A549 (cell line): Measurements from ENCODE around the gene LNPK. TPM values are rescaled to one million over a fixed set of nuclear protein-coding genes. Genes with fewer than 3 reads are reported as not detected.
"Not testable (repeated sequence)": the region's sequence is repeated elsewhere in the genome, so short reads cannot be mapped to it uniquely, and the experiment has no call there.

ENCODE experiments used
- ATAC-seq, 2 experiments: fragments of 200-7000 bp in 1 of 2; fragments of >200 bp in 1 of 2; cut with Nextera tagmentation in 1 of 2; cut with Tn5 transposase in 1 of 2; 3 replicates each; pipeline versions ENCODE4 v1.8.0 to v1.9.1; 2018 to 2020; ENCODE audit warnings: mild to moderate bottlenecking in 1 of 2, moderate library complexity in 1 of 2
- CTCF ChIA-PET: fragments of 300-600 bp; sonication (Branson Sonifier 250); formaldehyde crosslinking; extraction: SDS; loops from one replicate; lab custom pipeline; 2021; ENCODE audit warnings: antibody characterized with exemption, inconsistent platforms; lab: Yijun Ruan, JAX
- POLR2A ChIA-PET: fragments of 350-600 bp; formaldehyde crosslinking; extraction: SDS; loops from one replicate; lab custom pipeline; 2021; ENCODE audit warnings: antibody characterized with exemption, inconsistent platforms; lab: Yijun Ruan, JAX
- DNase-seq, 2 experiments: peaks; one replicate each; pipeline versions ENCODE4 v3.0.0 to v3.0.0-alpha.2; 2011 to 2016; ENCODE audit warnings: low read depth in 1 of 2, low spot score in 1 of 2
- FAIRE-seq: peaks from 2 replicates; lab custom pipeline; 2011; peaks lifted over from hg19 to GRCh38; lab: Jason Lieb, UNC
- H3K27ac ChIP-seq, 2 experiments: fragments of >200 bp; sonication (Bioruptor Twin); formaldehyde crosslinking; 3 replicates each; pipeline ENCODE4 v1.5.1; 2016 to 2017
- H3K4me1 ChIP-seq: fragments of >200 bp; sonication (Bioruptor Twin); formaldehyde crosslinking; 3 replicates; pipeline ENCODE4 v1.6.1; 2016
- H3K4me2 ChIP-seq: fragments of >200 bp; sonication (Bioruptor Twin); formaldehyde crosslinking; 3 replicates; pipeline ENCODE4 v1.6.1; 2016
- H3K4me3 ChIP-seq: fragments of >200 bp; sonication (Bioruptor Twin); formaldehyde crosslinking; 3 replicates; pipeline ENCODE4 v1.5.1; 2016
- H3K9me3 ChIP-seq: fragments of >200 bp; sonication (Bioruptor Twin); formaldehyde crosslinking; 3 replicates; pipeline ENCODE4 v1.6.1; 2016
- BHLHE40 ChIP-seq: IDR thresholded peaks from 2 replicates; pipeline ENCODE4 v1.6.1; 2012; ENCODE audit warnings: low read depth, low read length, inconsistent platforms
- CBX2 ChIP-seq: fragments of 200-600 bp; sonication (generic); IDR thresholded peaks from 2 replicates; pipeline ENCODE4 v1.6.1; 2016; ENCODE audit warnings: low read depth, mild to moderate bottlenecking, borderline replicate concordance
- EHF ChIP-seq: fragments of 250-450 bp; sonication (Bioruptor Pico); IDR thresholded peaks from 2 replicates; pipeline ENCODE4 v1.5.0; 2020; ENCODE audit warnings: mild to moderate bottlenecking
- EP300 ChIP-seq, 2 experiments: fragments of >200 bp; sonication (Bioruptor Twin); formaldehyde crosslinking; IDR thresholded peaks; 2 replicates in 1 of 2; 3 replicates in 1 of 2; pipeline ENCODE4 v1.6.1; 2016 to 2017
- FOSB ChIP-seq: fragments of 250-450 bp; sonication (Bioruptor Pico); IDR thresholded peaks from 2 replicates; pipeline ENCODE4 v1.5.0; 2020; ENCODE audit warnings: mild to moderate bottlenecking, moderate library complexity
- FOSL2 ChIP-seq, 2 experiments: fragments of 450-650 bp in 1 of 2; fragments of >200 bp in 1 of 2; sonication (Bioruptor Twin) in 1 of 2; formaldehyde crosslinking; IDR thresholded peaks; 2 replicates each; pipeline versions ENCODE4 v1.5.0 to v1.6.1; 2016 to 2020; ENCODE audit warnings: mild to moderate bottlenecking in 1 of 2, moderate library complexity in 1 of 2
- GATA3 ChIP-seq: IDR thresholded peaks from 2 replicates; pipeline ENCODE4 v1.6.1; 2012; ENCODE audit warnings: borderline replicate concordance
- HEYL ChIP-seq: fragments of 250-450 bp; sonication (Bioruptor Pico); IDR thresholded peaks from 2 replicates; pipeline ENCODE4 v1.8.0; 2021; ENCODE audit warnings: mild to moderate bottlenecking, moderate library complexity
- HOXA7 ChIP-seq: fragments of 250-450 bp; sonication (Bioruptor Pico); IDR thresholded peaks from 2 replicates; pipeline ENCODE4 v1.5.0; 2020; ENCODE audit warnings: mild to moderate bottlenecking, moderate library complexity
- HOXB5 ChIP-seq: fragments of 250-450 bp; sonication (Bioruptor Pico); IDR thresholded peaks from 2 replicates; pipeline ENCODE4 v1.5.0; 2020; ENCODE audit warnings: mild to moderate bottlenecking, moderate library complexity
- JUN ChIP-seq, 2 experiments: fragments of >200 bp; sonication (Bioruptor Twin); formaldehyde crosslinking; IDR thresholded peaks; 2 replicates in 1 of 2; 3 replicates in 1 of 2; pipeline ENCODE4 v1.6.1; 2016 to 2017
- KDM1A ChIP-seq: fragments of 200-600 bp; sonication (generic); IDR thresholded peaks from 2 replicates; pipeline ENCODE4 v1.6.1; 2016; ENCODE audit warnings: low read depth, mild to moderate bottlenecking
- MAZ ChIP-seq: fragments of 150-350 bp; IDR thresholded peaks from 2 replicates; pipeline ENCODE4 v1.6.1; 2014; ENCODE audit warnings: antibody characterized with exemption, low read depth, low read length, borderline replicate concordance
- NFE2L2 ChIP-seq: fragments of 150-350 bp; conservative IDR thresholded peaks from 2 replicates; pipeline ENCODE4 v1.6.1; 2014; ENCODE audit warnings: low read length
- NPAS2 ChIP-seq: fragments of 250-450 bp; sonication (Bioruptor Pico); IDR thresholded peaks from 2 replicates; pipeline ENCODE4 v1.8.0; 2022; ENCODE audit warnings: mild to moderate bottlenecking, moderate library complexity, borderline replicate concordance
- NR3C1 ChIP-seq: fragments of >200 bp; sonication (Bioruptor Twin); formaldehyde crosslinking; IDR thresholded peaks from 3 replicates; pipeline ENCODE4 v1.6.1; 2017
- PHF8 ChIP-seq: fragments of 200-600 bp; sonication (generic); IDR thresholded peaks from 2 replicates; pipeline ENCODE4 v1.6.1; 2016; ENCODE audit warnings: low read depth, mild to moderate bottlenecking, antibody characterized with exemption, moderate library complexity, borderline replicate concordance
- POLR2A ChIP-seq: IDR thresholded peaks from 2 replicates; pipeline ENCODE4 v1.6.1; 2012; ENCODE audit warnings: mild to moderate bottlenecking, low read length
- POLR2AphosphoS2 ChIP-seq: conservative IDR thresholded peaks from 2 replicates; pipeline ENCODE4 v1.6.1; 2012; ENCODE audit warnings: low read length, improper control_type of control experiment, inconsistent platforms
- RNF2 ChIP-seq: fragments of 200-600 bp; sonication (generic); IDR thresholded peaks from 2 replicates; pipeline ENCODE4 v1.6.1; 2016; ENCODE audit warnings: low read depth, mild to moderate bottlenecking, antibody characterized with exemption, moderate library complexity, borderline replicate concordance
- SMC3 ChIP-seq: fragments of >200 bp; sonication (Bioruptor Twin); formaldehyde crosslinking; IDR thresholded peaks from 3 replicates; pipeline ENCODE4 v1.6.1; 2018; ENCODE audit warnings: inconsistent platforms
- SREBF2 ChIP-seq: fragments of 450-650 bp; IDR thresholded peaks from 2 replicates; pipeline ENCODE4 v1.6.1; 2014; ENCODE audit warnings: mild to moderate bottlenecking, moderate library complexity
- ZC3H11A ChIP-seq: fragments of 450-650 bp; IDR thresholded peaks from 2 replicates; pipeline ENCODE4 v1.6.1; 2014; ENCODE audit warnings: antibody characterized with exemption, mild to moderate bottlenecking
- ZSCAN20 ChIP-seq: fragments of 250-450 bp; sonication (Bioruptor Pico); IDR thresholded peaks from 2 replicates; pipeline ENCODE4 v1.8.0; 2022; ENCODE audit warnings: mild to moderate bottlenecking, moderate library complexity
- WGBS: methylation state at CpG from one replicate; pipeline ENCODE4 v1.1.6; 2017; ENCODE audit errors: missing lambda C conversion rate; 5-methylcytosine and 5-hydroxymethylcytosine counted together
- polyA plus RNA-seq, 4 experiments: library from polyadenylated mRNA; depleted of rRNA in 3 of 4; stranded (reverse); fragments of >200 nt; fragmentation: RNase III in 1 of 4; extraction: RNeasy Plus Mini Kit Qiagen cat#74134 plus additional on column Dnase treatment in 1 of 4; gene quantifications; 2 replicates in 3 of 4; 3 replicates in 1 of 4; pipeline ENCODE4 v1.2.3, GENCODE V29; 2011 to 2017
- TF ChIP-seq, protein P1 (sequence below): fragments of >200 bp; sonication (Bioruptor Twin); formaldehyde crosslinking; IDR thresholded peaks from 3 replicates; pipeline ENCODE4 v1.6.1; 2016
- TF ChIP-seq, protein P2 (sequence below): fragments of >200 bp; sonication (Bioruptor Twin); formaldehyde crosslinking; IDR thresholded peaks from 2 replicates; pipeline ENCODE4 v1.6.1; 2016
- TF ChIP-seq, protein P3 (sequence below): fragments of 200-600 bp; sonication (generic); IDR thresholded peaks from 2 replicates; pipeline ENCODE4 v1.6.1; 2016; ENCODE audit warnings: antibody characterized with exemption, mild to moderate bottlenecking, moderate library complexity
- TF ChIP-seq, protein P4 (sequence below): fragments of >200 bp; sonication (Bioruptor Twin); formaldehyde crosslinking; IDR thresholded peaks from 3 replicates; pipeline ENCODE4 v1.5.1; 2016
- TF ChIP-seq, protein P5 (sequence below): fragments of 250-450 bp; sonication (Bioruptor Pico); IDR thresholded peaks from 2 replicates; pipeline ENCODE4 v1.5.0; 2020; ENCODE audit warnings: low read depth, mild to moderate bottlenecking, moderate library complexity

LNPK gene
- polyA plus RNA-seq, 2 of the 4 experiments (the other 2 are of a cell fraction) = 13.1 to 24.7 TPM

DNA sequence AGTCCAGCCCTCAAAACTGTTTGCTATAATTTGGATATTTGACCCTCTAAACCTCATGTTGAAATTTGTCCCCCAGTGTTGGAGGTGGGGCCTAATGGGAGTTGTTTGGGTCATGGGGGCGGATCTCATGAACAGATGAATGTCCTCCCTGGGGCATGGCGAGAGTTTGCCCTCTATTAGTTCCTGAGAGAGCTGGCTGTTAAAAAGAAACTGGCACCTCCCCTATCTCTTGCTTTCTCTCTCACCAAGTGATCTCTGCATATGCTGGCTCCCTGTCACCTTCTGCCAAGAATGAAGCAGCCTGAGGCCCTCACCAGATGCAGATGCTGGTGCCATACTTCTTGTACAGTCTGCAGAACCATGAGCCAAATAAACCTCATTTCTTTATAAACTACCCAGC is 12.0 kb downstream of the LNPK start:
- no peak overlapping the region for H3K27ac ChIP-seq
- no peak overlapping the region for H3K4me3 ChIP-seq
- H3K4me1 ChIP-seq = no peaks in the 10 kb centered on the region
- TF ChIP-seq FOSB (CRISPR knock-in tag) (no peak), POLR2A (no peak), HOXB5 (CRISPR knock-in tag) (no peak), SREBF2 (no peak), ZSCAN20 (CRISPR knock-in tag) (no peak), HOXA7 (CRISPR knock-in tag) (no peak), KDM1A (no peak), NFE2L2 (no peak), NPAS2 (CRISPR knock-in tag) (no peak), BHLHE40 (no peak), MAZ (no peak), HEYL (no peak)
- TF ChIP-seq, protein P1, sequence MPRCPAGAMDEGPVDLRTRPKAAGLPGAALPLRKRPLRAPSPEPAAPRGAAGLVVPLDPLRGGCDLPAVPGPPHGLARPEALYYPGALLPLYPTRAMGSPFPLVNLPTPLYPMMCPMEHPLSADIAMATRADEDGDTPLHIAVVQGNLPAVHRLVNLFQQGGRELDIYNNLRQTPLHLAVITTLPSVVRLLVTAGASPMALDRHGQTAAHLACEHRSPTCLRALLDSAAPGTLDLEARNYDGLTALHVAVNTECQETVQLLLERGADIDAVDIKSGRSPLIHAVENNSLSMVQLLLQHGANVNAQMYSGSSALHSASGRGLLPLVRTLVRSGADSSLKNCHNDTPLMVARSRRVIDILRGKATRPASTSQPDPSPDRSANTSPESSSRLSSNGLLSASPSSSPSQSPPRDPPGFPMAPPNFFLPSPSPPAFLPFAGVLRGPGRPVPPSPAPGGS = no peak
- TF ChIP-seq, protein P2, sequence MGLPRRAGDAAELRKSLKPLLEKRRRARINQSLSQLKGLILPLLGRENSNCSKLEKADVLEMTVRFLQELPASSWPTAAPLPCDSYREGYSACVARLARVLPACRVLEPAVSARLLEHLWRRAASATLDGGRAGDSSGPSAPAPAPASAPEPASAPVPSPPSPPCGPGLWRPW = no peak
- TF ChIP-seq, protein P3, sequence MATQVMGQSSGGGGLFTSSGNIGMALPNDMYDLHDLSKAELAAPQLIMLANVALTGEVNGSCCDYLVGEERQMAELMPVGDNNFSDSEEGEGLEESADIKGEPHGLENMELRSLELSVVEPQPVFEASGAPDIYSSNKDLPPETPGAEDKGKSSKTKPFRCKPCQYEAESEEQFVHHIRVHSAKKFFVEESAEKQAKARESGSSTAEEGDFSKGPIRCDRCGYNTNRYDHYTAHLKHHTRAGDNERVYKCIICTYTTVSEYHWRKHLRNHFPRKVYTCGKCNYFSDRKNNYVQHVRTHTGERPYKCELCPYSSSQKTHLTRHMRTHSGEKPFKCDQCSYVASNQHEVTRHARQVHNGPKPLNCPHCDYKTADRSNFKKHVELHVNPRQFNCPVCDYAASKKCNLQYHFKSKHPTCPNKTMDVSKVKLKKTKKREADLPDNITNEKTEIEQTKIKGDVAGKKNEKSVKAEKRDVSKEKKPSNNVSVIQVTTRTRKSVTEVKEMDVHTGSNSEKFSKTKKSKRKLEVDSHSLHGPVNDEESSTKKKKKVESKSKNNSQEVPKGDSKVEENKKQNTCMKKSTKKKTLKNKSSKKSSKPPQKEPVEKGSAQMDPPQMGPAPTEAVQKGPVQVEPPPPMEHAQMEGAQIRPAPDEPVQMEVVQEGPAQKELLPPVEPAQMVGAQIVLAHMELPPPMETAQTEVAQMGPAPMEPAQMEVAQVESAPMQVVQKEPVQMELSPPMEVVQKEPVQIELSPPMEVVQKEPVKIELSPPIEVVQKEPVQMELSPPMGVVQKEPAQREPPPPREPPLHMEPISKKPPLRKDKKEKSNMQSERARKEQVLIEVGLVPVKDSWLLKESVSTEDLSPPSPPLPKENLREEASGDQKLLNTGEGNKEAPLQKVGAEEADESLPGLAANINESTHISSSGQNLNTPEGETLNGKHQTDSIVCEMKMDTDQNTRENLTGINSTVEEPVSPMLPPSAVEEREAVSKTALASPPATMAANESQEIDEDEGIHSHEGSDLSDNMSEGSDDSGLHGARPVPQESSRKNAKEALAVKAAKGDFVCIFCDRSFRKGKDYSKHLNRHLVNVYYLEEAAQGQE = no peak
- TF ChIP-seq, protein P4, sequence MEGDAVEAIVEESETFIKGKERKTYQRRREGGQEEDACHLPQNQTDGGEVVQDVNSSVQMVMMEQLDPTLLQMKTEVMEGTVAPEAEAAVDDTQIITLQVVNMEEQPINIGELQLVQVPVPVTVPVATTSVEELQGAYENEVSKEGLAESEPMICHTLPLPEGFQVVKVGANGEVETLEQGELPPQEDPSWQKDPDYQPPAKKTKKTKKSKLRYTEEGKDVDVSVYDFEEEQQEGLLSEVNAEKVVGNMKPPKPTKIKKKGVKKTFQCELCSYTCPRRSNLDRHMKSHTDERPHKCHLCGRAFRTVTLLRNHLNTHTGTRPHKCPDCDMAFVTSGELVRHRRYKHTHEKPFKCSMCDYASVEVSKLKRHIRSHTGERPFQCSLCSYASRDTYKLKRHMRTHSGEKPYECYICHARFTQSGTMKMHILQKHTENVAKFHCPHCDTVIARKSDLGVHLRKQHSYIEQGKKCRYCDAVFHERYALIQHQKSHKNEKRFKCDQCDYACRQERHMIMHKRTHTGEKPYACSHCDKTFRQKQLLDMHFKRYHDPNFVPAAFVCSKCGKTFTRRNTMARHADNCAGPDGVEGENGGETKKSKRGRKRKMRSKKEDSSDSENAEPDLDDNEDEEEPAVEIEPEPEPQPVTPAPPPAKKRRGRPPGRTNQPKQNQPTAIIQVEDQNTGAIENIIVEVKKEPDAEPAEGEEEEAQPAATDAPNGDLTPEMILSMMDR = no peak
- WGBS = 95% methylated on average over 2 of the region's 2 CpGs
- FAIRE-seq = no peak
- DNase-seq = no peak
- CTCF ChIA-PET = no interaction called here
- POLR2A ChIA-PET = no interaction called here
- H3K9me3 ChIP-seq = no peaks in the 10 kb centered on the region
- no peak overlapping the region for H3K4me2 ChIP-seq
- ATAC-seq = no peak

DNA sequence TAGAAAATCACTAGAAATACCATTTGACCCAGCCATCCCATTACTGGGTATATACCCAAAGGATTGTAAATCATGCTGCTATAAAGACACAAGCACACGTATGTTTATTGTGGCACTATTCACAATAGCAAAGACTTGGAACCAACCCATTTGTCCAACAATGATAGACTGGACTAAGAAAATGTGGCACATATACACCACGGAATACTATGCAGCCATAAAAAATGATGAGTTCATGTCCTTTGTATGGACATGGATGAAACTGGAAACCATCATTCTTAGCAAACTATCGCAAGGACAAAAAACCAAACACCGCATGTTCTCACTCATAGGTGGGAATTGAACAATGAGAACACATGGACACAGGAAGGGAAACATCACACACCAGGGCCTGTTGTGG is 14.9 kb downstream of the LNPK start:
- POLR2A ChIA-PET, CTCF ChIA-PET, FAIRE-seq: not testable (repeated sequence)

DNA sequence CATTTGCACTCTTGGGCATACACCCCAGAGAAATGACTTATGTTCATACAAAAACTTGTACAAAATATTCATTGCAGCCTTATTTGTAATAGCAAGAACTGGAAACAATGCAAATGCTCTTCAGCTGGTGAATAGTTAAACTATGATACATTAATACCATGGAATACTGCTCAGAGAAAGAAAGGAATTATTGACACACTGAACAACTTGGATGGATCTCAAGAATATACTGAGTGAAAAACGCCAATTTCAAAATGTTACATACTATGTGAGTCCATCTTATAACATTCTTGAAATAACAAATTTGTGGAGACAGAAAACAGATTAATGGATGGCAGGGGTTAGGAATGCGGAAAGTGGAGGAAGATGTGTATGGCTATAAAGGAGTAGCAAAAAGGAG is 17.2 kb downstream of the LNPK start:
- H3K27ac ChIP-seq = no peak overlapping the region
- DNase-seq (no peak), FAIRE-seq (no peak), ATAC-seq (no peak)
- no peaks in the 10 kb centered on the region for H3K9me3 ChIP-seq
- H3K4me1 ChIP-seq = no peaks in the 10 kb centered on the region
- H3K4me3 ChIP-seq = no peak overlapping the region
- ChIA-PET POLR2A (no interaction called here), CTCF (no interaction called here)
- WGBS = 88% methylated on average over 2 of the region's 2 CpGs
- H3K4me2 ChIP-seq = no peak overlapping the region
- no peak for TF ChIP-seq GATA3
- TF ChIP-seq, protein P5, sequence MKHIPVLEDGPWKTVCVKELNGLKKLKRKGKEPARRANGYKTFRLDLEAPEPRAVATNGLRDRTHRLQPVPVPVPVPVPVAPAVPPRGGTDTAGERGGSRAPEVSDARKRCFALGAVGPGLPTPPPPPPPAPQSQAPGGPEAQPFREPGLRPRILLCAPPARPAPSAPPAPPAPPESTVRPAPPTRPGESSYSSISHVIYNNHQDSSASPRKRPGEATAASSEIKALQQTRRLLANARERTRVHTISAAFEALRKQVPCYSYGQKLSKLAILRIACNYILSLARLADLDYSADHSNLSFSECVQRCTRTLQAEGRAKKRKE = no peak
- TF ChIP-seq FOSL2 (IDR thresholded peaks at IDR 0.05) = no peak
- no peak for TF ChIP-seq FOSL2 (CRISPR knock-in tag; IDR thresholded peaks at IDR 0.05)
- TF ChIP-seq EP300 (IDR thresholded peaks at IDR 0.05) = no peak
- TF ChIP-seq ZC3H11A = no peak
- TF ChIP-seq PHF8 = no peak
- no peak for TF ChIP-seq SREBF2
- no peak for TF ChIP-seq CBX2
- no peak for TF ChIP-seq HOXB5 (CRISPR knock-in tag)
- no peak for TF ChIP-seq POLR2AphosphoS2
- no peak for TF ChIP-seq JUN (IDR thresholded peaks at IDR 0.05)
- TF ChIP-seq RNF2 = no peak
- no peak for TF ChIP-seq NPAS2 (CRISPR knock-in tag)
- TF ChIP-seq SMC3 = no peak
- TF ChIP-seq EHF (CRISPR knock-in tag) = no peak
- no peak for TF ChIP-seq NR3C1

More for the DNA sequence above, 14.9 kb downstream of the LNPK start:
- 78% methylated on average over 4 of the region's 4 CpGs for WGBS
- H3K4me2 ChIP-seq, H3K9me3 ChIP-seq, H3K4me1 ChIP-seq, H3K27ac ChIP-seq, H3K4me3 ChIP-seq, ATAC-seq, DNase-seq: not testable (repeated sequence)
